GM18907 (cell line): Measurements from ENCODE around the gene MRO.

Experiments used
- ATAC-seq: cut with Tn5 transposase; IDR thresholded peaks from one replicate; pipeline ENCODE4 v1.9.1; 2021; ENCODE audit warnings: mild to moderate bottlenecking, moderate library complexity; ENCODE audit not compliant: unreplicated experiment

MRO gene

DNA sequence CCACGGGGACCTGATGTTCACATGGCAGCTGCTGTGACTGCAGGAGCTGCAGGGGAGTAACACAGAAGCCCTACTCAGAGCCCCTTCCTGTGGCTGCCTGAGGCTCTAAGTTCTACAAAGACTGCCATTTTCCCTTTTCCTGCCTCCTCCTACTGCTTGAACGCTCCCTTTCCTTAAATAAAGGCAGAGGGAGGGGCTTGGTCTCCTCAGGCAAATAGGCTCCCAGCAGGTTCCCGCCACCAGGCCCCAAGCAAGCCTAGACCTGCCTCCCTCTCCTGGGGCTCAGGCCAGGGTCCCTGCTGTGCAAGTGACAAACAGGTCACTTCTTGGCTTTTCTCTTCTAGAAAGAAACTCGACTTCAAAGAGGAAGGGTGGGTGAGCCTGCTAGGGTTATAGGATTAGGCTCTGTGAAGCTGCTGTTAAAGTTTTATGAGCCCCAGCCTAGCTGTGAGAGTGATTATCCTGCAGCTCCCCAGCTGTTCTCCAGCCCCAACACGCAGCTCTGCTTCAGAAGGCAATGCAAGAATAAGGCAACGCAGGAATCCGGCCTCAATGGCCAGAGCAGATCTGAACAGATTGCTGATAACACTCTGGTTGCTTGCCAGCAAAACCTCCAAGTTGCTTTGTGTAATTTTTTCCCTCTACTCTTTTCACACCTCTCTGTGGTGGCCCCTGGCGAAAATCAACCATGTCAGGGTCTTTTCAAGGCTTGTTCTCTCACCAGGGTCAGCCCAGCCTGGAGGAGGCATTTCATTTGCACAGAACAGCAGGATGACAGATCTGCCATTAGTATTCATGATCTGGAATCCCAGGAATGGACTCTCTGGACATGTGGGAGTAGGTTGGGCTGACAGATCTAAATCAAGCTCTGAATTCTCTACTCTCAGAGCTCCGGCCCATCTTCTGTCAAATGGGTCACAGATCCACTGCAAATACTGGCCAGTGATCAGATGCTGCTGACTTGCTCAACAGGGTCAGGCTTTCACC, 71.3 kb downstream of the MRO start:
- ATAC-seq: no peak

DNA sequence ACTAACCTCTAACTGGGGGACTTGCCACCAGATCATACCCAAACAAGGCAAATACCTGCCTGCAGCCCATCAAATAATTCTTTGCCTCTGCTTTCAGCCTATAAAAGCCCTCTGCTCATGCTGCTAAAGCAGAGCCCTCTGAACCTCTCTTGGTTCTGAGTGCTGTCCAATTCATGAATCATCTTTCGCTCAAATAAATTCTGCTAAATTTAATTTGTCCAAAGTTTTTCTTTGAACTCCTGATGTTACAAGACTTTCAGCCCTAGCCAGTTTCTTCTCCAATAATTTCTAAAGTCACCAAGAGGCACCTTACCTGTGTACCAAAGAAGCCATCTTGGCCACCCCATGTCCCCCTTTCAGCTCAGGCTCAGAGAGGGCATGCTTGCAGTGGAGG, 72.0 kb downstream of the MRO start:
- ATAC-seq: no peak

DNA sequence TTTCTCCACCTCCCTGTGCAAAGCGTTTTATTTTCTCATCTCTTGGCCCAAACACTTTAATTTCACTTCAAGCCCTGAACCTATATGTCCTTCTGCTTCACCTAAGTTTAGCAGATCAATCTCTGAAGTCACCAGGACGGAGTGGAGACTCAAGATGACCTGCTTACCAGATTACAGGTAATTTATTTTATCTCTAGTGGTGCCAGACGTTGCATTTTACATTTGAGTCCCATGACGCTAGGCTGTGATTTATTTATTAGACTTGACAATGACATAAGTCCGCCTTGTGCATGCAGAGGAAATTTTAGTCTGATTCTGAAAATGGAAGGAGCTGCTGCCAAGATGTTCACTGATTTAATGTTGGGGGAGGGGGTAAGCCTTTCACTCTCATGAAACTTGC, 73.9 kb downstream of the MRO start:
- ATAC-seq: no peak
